Esophagus squamous epithelium (tissue), 5 donors: ENCODE measurements around the gene RAB44. TPM values are rescaled to one million over a fixed set of nuclear protein-coding genes. Genes with fewer than 3 reads are reported as not detected.

Experiments used
- DNase-seq: peaks from one replicate; lab custom pipeline; 2025; lab: John Stamatoyannopoulos, UW
- H3K27ac ChIP-seq, 4 donors: fragments of 200-600 bp; sonication (generic); one replicate each; pipeline ENCODE4 v1.5.1; 2016 to 2019; ENCODE audit warnings: mild to moderate bottlenecking in 1 of 4
- H3K27me3 ChIP-seq, 4 donors: fragments of 200-600 bp; sonication (generic); 1 replicate in 3 of 4; 2 replicates in 1 of 4; pipeline versions ENCODE4 v1.5.1 to v1.6.0; 2017 to 2021; ENCODE audit warnings: antibody characterized with exemption in 1 of 4
- H3K36me3 ChIP-seq, 3 donors: fragments of 200-600 bp; sonication (generic); one replicate each; pipeline ENCODE4 v1.5.1; 2016 to 2019
- H3K4me1 ChIP-seq, 3 donors: fragments of 200-600 bp; sonication (generic); one replicate each; pipeline ENCODE4 v1.5.1; 2017 to 2019
- H3K4me3 ChIP-seq, 4 donors: fragments of 200-600 bp; sonication (generic); 1 replicate in 3 of 4; 2 replicates in 1 of 4; pipeline ENCODE4 v1.5.1; 2016 to 2019; ENCODE audit warnings: mild to moderate bottlenecking in 2 of 4, moderate library complexity in 1 of 4
- H3K9me3 ChIP-seq, 3 donors: fragments of 200-600 bp; sonication (generic); one replicate each; pipeline ENCODE4 v1.5.1; 2016 to 2019
- CTCF ChIP-seq, 6 experiments: fragments of 450-650 bp in 4 of 6; fragments of 200-600 bp in 2 of 6; sonication (generic) in 2 of 6; IDR thresholded peaks; one replicate each; pipeline ENCODE4 v1.5.1; 2016 to 2019; ENCODE audit warnings: antibody characterized with exemption in 6 of 6, mild to moderate bottlenecking in 4 of 6, moderate library complexity in 4 of 6
- POLR2A ChIP-seq, 4 donors: fragments of 450-650 bp; IDR thresholded peaks; one replicate each; pipeline ENCODE4 v1.6.1; 2017; ENCODE audit warnings: antibody characterized with exemption in 4 of 4, mild to moderate bottlenecking in 4 of 4, moderate library complexity in 3 of 4
- WGBS, 2 donors: methylation state at CpG; one replicate each; pipeline ENCODE4 v1.1.5; 2018; 5-methylcytosine and 5-hydroxymethylcytosine counted together
- intact Hi-C: fragments of 100-400 bp; cut with DNase I; formaldehyde crosslinking; loops from one replicate; pipeline ENCODE4 v1.15.0; 2022
- total RNA-seq, 4 donors: library from RNA; depleted of rRNA; stranded (reverse); fragments of >200 nt; gene quantifications; one replicate each; pipeline ENCODE4 v1.1.0, GENCODE V29; 2016
- donor health status: DM: yes; HTN: yes; CAD: no.

Gene RAB44
- total RNA-seq, 4 donors from 2014 or later = 0.11 to 0.76 (median 0.18) TPM; not detected in 1

GRCh38 chr6:36668591-36668990 is 29.0 kb upstream of the RAB44 start:
- Histone ChIP-seq H3K9me3 (no peaks in the 10 kb centered on the region), H3K27ac (no peak overlapping the region), H3K36me3 (no peaks in the 10 kb centered on the region), H3K4me1 (peaks cover 4 to 24% (median 21%) of the 10 kb centered on the region in 3 donors), H3K27me3 (no peaks in the 10 kb centered on the region), H3K4me3 (no peak overlapping the region)
- DNase-seq = no peak
- 80 to 87% methylated on average over 4 to 5 of the region's 7 CpGs for WGBS, 2 donors
- TF ChIP-seq CTCF (IDR thresholded peaks at IDR 0.05) (no peak), POLR2A (IDR thresholded peaks at IDR 0.05) (no peak)
- intact Hi-C loops = no loop called here

GRCh38 chr6:36669002-36669401 is 28.6 kb upstream of the RAB44 start:
- H3K9me3 ChIP-seq = no peaks in the 10 kb centered on the region
- no peak overlapping the region for H3K27ac ChIP-seq
- H3K4me3 ChIP-seq = no peak overlapping the region
- H3K27me3 ChIP-seq = no peaks in the 10 kb centered on the region
- intact Hi-C loops = no loop called here
- H3K36me3 ChIP-seq = no peaks in the 10 kb centered on the region
- TF ChIP-seq CTCF (IDR thresholded peaks at IDR 0.05) = no peak
- no peak for TF ChIP-seq POLR2A (IDR thresholded peaks at IDR 0.05)
- H3K4me1 ChIP-seq = peaks cover 4 to 23% (median 21%) of the 10 kb centered on the region in 3 donors
- DNase-seq = no peak
- WGBS, 2 donors = 89 to 96% methylated on average over 4 to 5 of the region's 6 CpGs

- H3K27ac ChIP-seq = no peak overlapping the region
- WGBS, 2 donors = 88% methylated on average over 7 of the region's 7 CpGs
- intact Hi-C loops = loop anchor here (10.0 kb wide), 1 partner anchor 235 kb away; no protein-coding TSS in a partner anchor
- TF ChIP-seq CTCF (IDR thresholded peaks at IDR 0.05) (no peak), POLR2A (IDR thresholded peaks at IDR 0.05) (no peak)
- no peaks in the 10 kb centered on the region for H3K9me3 ChIP-seq
- H3K4me3 ChIP-seq = no peak overlapping the region
- no peaks in the 10 kb centered on the region for H3K36me3 ChIP-seq
- no peaks in the 10 kb centered on the region for H3K27me3 ChIP-seq
- no peak for DNase-seq
- peaks cover 4 to 23% (median 21%) of the 10 kb centered on the region in 3 donors for H3K4me1 ChIP-seq
These were observed 27.4 kb upstream of the RAB44 start for GRCh38 chr6:36670271-36670670.

- Histone ChIP-seq H3K4me3 (no peak overlapping the region), H3K36me3 (no peaks in the 10 kb centered on the region), H3K27ac (no peak overlapping the region), H3K4me1 (peaks cover 15 to 24% (median 23%) of the 10 kb centered on the region in 3 donors), H3K27me3 (no peaks in the 10 kb centered on the region), H3K9me3 (no peaks in the 10 kb centered on the region)
- TF ChIP-seq POLR2A (IDR thresholded peaks at IDR 0.05) = no peak
- 73 to 81% methylated on average over 4 to 6 of the region's 6 CpGs for WGBS, 2 donors
- DNase-seq = no peak
- intact Hi-C loops = loop anchor here (10.0 kb wide), 1 partner anchor 237 kb away; no protein-coding TSS in a partner anchor
These were observed 25.8 kb upstream of the RAB44 start for GRCh38 chr6:36671687-36672375.

- TF ChIP-seq CTCF (IDR thresholded peaks at IDR 0.05) (no peak), POLR2A (IDR thresholded peaks at IDR 0.05) (no peak)
- H3K27ac ChIP-seq = no peak overlapping the region
- no peaks in the 10 kb centered on the region for H3K27me3 ChIP-seq
- no peak for DNase-seq
- peaks cover 24 to 28% (median 26%) of the 10 kb centered on the region in 3 donors for H3K4me1 ChIP-seq
- intact Hi-C loops = loop anchor here (10.0 kb wide), 1 partner anchor 239 kb away; no protein-coding TSS in a partner anchor
- H3K36me3 ChIP-seq = no peaks in the 10 kb centered on the region
- 70 to 74% methylated on average over 7 to 10 of the region's 10 CpGs for WGBS, 2 donors
- no peak overlapping the region for H3K4me3 ChIP-seq
- H3K9me3 ChIP-seq = no peaks in the 10 kb centered on the region
These were observed 23.7 kb upstream of the RAB44 start for GRCh38 chr6:36673882-36674281.
